Mesenchymal stem cell (in vitro differentiated cells and primary cell): ENCODE results near the gene CYP11A1.

ENCODE experiments used
- DNase-seq: peaks from one replicate; pipeline ENCODE4 v3.0.0-alpha.2; 2013
- H2AFZ ChIP-seq: one replicate; pipeline ENCODE4 v1.6.1; 2013; ENCODE audit warnings: low read depth, mild to moderate bottlenecking, control low read depth, inconsistent platforms, low read length, moderate library complexity
- H2AK5ac ChIP-seq: 2 replicates; pipeline ENCODE4 v1.6.1; 2013; ENCODE audit warnings: low read length, moderate library complexity, mild to moderate bottlenecking, inconsistent platforms; ENCODE audit not compliant: severe bottlenecking
- H2BK120ac ChIP-seq: one replicate; pipeline ENCODE4 v1.6.1; 2013; ENCODE audit warnings: low read depth, mild to moderate bottlenecking, inconsistent platforms, low read length, moderate library complexity
- H2BK12ac ChIP-seq, 2 experiments: one replicate each; pipeline ENCODE4 v1.6.1; 2013; ENCODE audit warnings: inconsistent platforms in 2 of 2, low read length in 2 of 2, mild to moderate bottlenecking in 2 of 2, moderate library complexity in 2 of 2, control low read depth in 1 of 2
- H2BK15ac ChIP-seq: one replicate; pipeline ENCODE4 v1.6.1; 2013; ENCODE audit warnings: mild to moderate bottlenecking, low read depth, inconsistent platforms; ENCODE audit not compliant: poor library complexity, severe bottlenecking
- H2BK5ac ChIP-seq: 2 replicates; pipeline ENCODE4 v1.6.1; 2013; ENCODE audit warnings: low read depth, mild to moderate bottlenecking, low read length, control low read depth, inconsistent platforms; ENCODE audit not compliant: poor library complexity, severe bottlenecking
- H3K14ac ChIP-seq, 2 experiments: one replicate each; pipeline ENCODE4 v1.6.1; 2013; ENCODE audit warnings: inconsistent platforms in 2 of 2, low read length in 2 of 2, control low read depth in 1 of 2, mild to moderate bottlenecking in 1 of 2, moderate library complexity in 1 of 2
- H3K18ac ChIP-seq, 2 experiments: one replicate each; pipeline ENCODE4 v1.6.1; 2013; ENCODE audit warnings: inconsistent platforms in 2 of 2, low read length in 2 of 2, control low read depth in 1 of 2, low read depth in 1 of 2, mild to moderate bottlenecking in 1 of 2
- H3K23ac ChIP-seq, 2 experiments: one replicate each; pipeline ENCODE4 v1.6.1; 2013; ENCODE audit warnings: inconsistent platforms in 2 of 2, low read length in 2 of 2, mild to moderate bottlenecking in 2 of 2, moderate library complexity in 2 of 2, control low read depth in 1 of 2
- H3K27ac ChIP-seq: 2 replicates; pipeline ENCODE4 v1.5.1; 2013; ENCODE audit warnings: mild to moderate bottlenecking, moderate library complexity, low read length, control low read depth, inconsistent platforms; ENCODE audit not compliant: poor library complexity, severe bottlenecking
- H3K27me3 ChIP-seq, 2 experiments: 2 replicates each; pipeline versions ENCODE4 v1.6.1 to v1.7.0; 2013; ENCODE audit warnings: low read length in 2 of 2, mild to moderate bottlenecking in 2 of 2, moderate library complexity in 2 of 2, control low read depth in 1 of 2, inconsistent platforms in 1 of 2; ENCODE audit not compliant: control insufficient read depth in 1 of 2, insufficient read depth in 1 of 2
- H3K36me3 ChIP-seq, 2 experiments: 2 replicates each; pipeline versions ENCODE4 v1.6.1 to v1.7.0; 2013; ENCODE audit warnings: low read length in 2 of 2, control low read depth in 1 of 2, inconsistent platforms in 1 of 2, low read depth in 1 of 2, mild to moderate bottlenecking in 1 of 2; ENCODE audit not compliant: insufficient read depth in 2 of 2, control insufficient read depth in 1 of 2
- H3K4ac ChIP-seq, 2 experiments: one replicate each; pipeline ENCODE4 v1.6.1; 2013; ENCODE audit warnings: inconsistent platforms in 2 of 2, low read length in 2 of 2, mild to moderate bottlenecking in 2 of 2, moderate library complexity in 2 of 2, control low read depth in 1 of 2, low read depth in 1 of 2
- H3K4me1 ChIP-seq: 2 replicates; pipeline ENCODE4 v1.6.1; 2013; ENCODE audit warnings: low read depth, low read length, control low read depth; ENCODE audit not compliant: control insufficient read depth, insufficient read depth
- H3K4me2 ChIP-seq: 2 replicates; pipeline ENCODE4 v1.6.1; 2013; ENCODE audit warnings: low read length, mild to moderate bottlenecking, inconsistent platforms; ENCODE audit not compliant: poor library complexity, severe bottlenecking
- H3K4me3 ChIP-seq, 2 experiments: 2 replicates each; pipeline versions ENCODE4 v1.5.1 to v1.7.0; 2013; ENCODE audit warnings: low read length in 2 of 2, mild to moderate bottlenecking in 2 of 2, control low read depth in 1 of 2, low read depth in 1 of 2; ENCODE audit not compliant: insufficient read depth in 1 of 2
- H3K79me1 ChIP-seq: replicated peaks from 2 replicates; pipeline ENCODE4 v1.6.1; 2013; ENCODE audit warnings: mild to moderate bottlenecking, control low read depth, low read length, inconsistent platforms; ENCODE audit not compliant: poor library complexity, severe bottlenecking
- H3K9ac ChIP-seq: 2 replicates; pipeline ENCODE4 v1.7.0; 2013; ENCODE audit warnings: mild to moderate bottlenecking, low read length, moderate library complexity
- H3K9me3 ChIP-seq: 2 replicates; pipeline ENCODE4 v1.7.0; 2013; ENCODE audit warnings: mild to moderate bottlenecking, low read length; ENCODE audit not compliant: control insufficient read depth
- H4K8ac ChIP-seq: one replicate; pipeline ENCODE4 v1.6.1; 2013; ENCODE audit warnings: inconsistent platforms, mild to moderate bottlenecking, low read length, moderate library complexity
- H4K91ac ChIP-seq: one replicate; pipeline ENCODE4 v1.6.1; 2013; ENCODE audit warnings: mild to moderate bottlenecking, low read length, inconsistent platforms
- whole genome bisulfite sequencing: methylation state at CpG from one replicate; pipeline ENCODE4 v1.1.7; 2013; ENCODE audit warnings: mixed read lengths; 5-methylcytosine and 5-hydroxymethylcytosine counted together

The CYP11A1 gene

GRCh38 chr15:74350295-74351275 lies 16.9 kb downstream of the CYP11A1 start:
- no peak overlapping the region for H4K8ac ChIP-seq
- no peak overlapping the region for H3K4me3 ChIP-seq
- no peak overlapping the region for H3K4ac ChIP-seq
- no peak overlapping the region for H3K4me2 ChIP-seq
- no peak overlapping the region for H3K23ac ChIP-seq
- H3K27ac ChIP-seq = no peak overlapping the region
- no peak overlapping the region for H2BK5ac ChIP-seq
- no peak overlapping the region for H3K18ac ChIP-seq
- no peaks in the 10 kb centered on the region for H3K9me3 ChIP-seq
- H2AFZ ChIP-seq = no peak overlapping the region
- no peak overlapping the region for H2AK5ac ChIP-seq
- H3K9ac ChIP-seq = no peak overlapping the region
- H2BK15ac ChIP-seq = no peak overlapping the region
- peaks cover 5 to 6% of the 10 kb centered on the region in 2 experiments for H3K27me3 ChIP-seq
- no peak overlapping the region for H4K91ac ChIP-seq
- H3K79me1 ChIP-seq = no peaks in the 10 kb centered on the region
- 60% methylated on average over 14 of the region's 14 CpGs for WGBS
- H2BK120ac ChIP-seq = no peak overlapping the region
- no peak for DNase-seq
- no peak overlapping the region for H3K14ac ChIP-seq
- no peak overlapping the region for H2BK12ac ChIP-seq
- no peaks in the 10 kb centered on the region for H3K4me1 ChIP-seq
- H3K36me3 ChIP-seq = no peaks in the 10 kb centered on the region

- H2BK12ac ChIP-seq = no peak overlapping the region
- no peak overlapping the region for H2BK5ac ChIP-seq
- no peak overlapping the region for H3K4me2 ChIP-seq
- no peaks in the 10 kb centered on the region for H3K79me1 ChIP-seq
- H2BK15ac ChIP-seq = no peak overlapping the region
- no peak overlapping the region for H3K4ac ChIP-seq
- 100% methylated on average over 1 of the region's 3 CpGs for WGBS
- no peak overlapping the region for H2AFZ ChIP-seq
- H3K14ac ChIP-seq = no peak overlapping the region
- H3K9me3 ChIP-seq = no peaks in the 10 kb centered on the region
- no peak overlapping the region for H3K18ac ChIP-seq
- no peak for DNase-seq
- H3K4me3 ChIP-seq = no peak overlapping the region
- no peak overlapping the region for H2BK120ac ChIP-seq
- no peak overlapping the region for H4K8ac ChIP-seq
- H4K91ac ChIP-seq = no peak overlapping the region
- H3K23ac ChIP-seq = no peak overlapping the region
- H3K9ac ChIP-seq = no peak overlapping the region
- no peak overlapping the region for H3K27ac ChIP-seq
- H3K4me1 ChIP-seq = peaks cover 8% of the 10 kb centered on the region
- no peaks in the 10 kb centered on the region for H3K36me3 ChIP-seq
- no peak overlapping the region for H2AK5ac ChIP-seq
- H3K27me3 ChIP-seq = peaks cover 0 to 4% of the 10 kb centered on the region in 2 experiments
These were observed 18.1 kb downstream of the CYP11A1 start for GRCh38 chr15:74349241-74349778.

- H2BK15ac ChIP-seq = no peak overlapping the region
- H3K18ac ChIP-seq = no peak overlapping the region
- no peaks in the 10 kb centered on the region for H3K9me3 ChIP-seq
- no peaks in the 10 kb centered on the region for H3K36me3 ChIP-seq
- peaks cover 8% of the 10 kb centered on the region for H3K4me1 ChIP-seq
- no peak overlapping the region for H2AK5ac ChIP-seq
- no peak overlapping the region for H3K27ac ChIP-seq
- no peak overlapping the region for H2AFZ ChIP-seq
- H3K4ac ChIP-seq = no peak overlapping the region
- H2BK12ac ChIP-seq = no peak overlapping the region
- no peak overlapping the region for H3K4me3 ChIP-seq
- no peak overlapping the region for H4K91ac ChIP-seq
- H3K4me2 ChIP-seq = no peak overlapping the region
- H3K14ac ChIP-seq = no peak overlapping the region
- no peak overlapping the region for H4K8ac ChIP-seq
- no peak overlapping the region for H2BK120ac ChIP-seq
- peaks cover 0 to 4% of the 10 kb centered on the region in 2 experiments for H3K27me3 ChIP-seq
- 88% methylated on average over 10 of the region's 13 CpGs for WGBS
- H3K9ac ChIP-seq = no peak overlapping the region
- no peak overlapping the region for H3K23ac ChIP-seq
- no peak overlapping the region for H2BK5ac ChIP-seq
- no peaks in the 10 kb centered on the region for H3K79me1 ChIP-seq
- DNase-seq = no peak
These were observed 19.6 kb downstream of the CYP11A1 start for GRCh38 chr15:74347757-74348250.

- peak overlapping the region; percentile 27 for H2BK120ac ChIP-seq
- no peak overlapping the region for H3K4me3 ChIP-seq
- no peaks in the 10 kb centered on the region for H3K27me3 ChIP-seq
- peak; percentile 47 for DNase-seq
- H2AK5ac ChIP-seq = no peak overlapping the region
- H3K9me3 ChIP-seq = no peaks in the 10 kb centered on the region
- H3K79me1 ChIP-seq = no peaks in the 10 kb centered on the region
- 76% methylated on average over 10 of the region's 10 CpGs for WGBS
- H4K8ac ChIP-seq = no peak overlapping the region
- H2BK12ac ChIP-seq = peak overlapping the region in 1 of 2 experiments; percentile 9
- H3K9ac ChIP-seq = no peak overlapping the region
- no peak overlapping the region for H3K14ac ChIP-seq
- no peak overlapping the region for H2BK15ac ChIP-seq
- H4K91ac ChIP-seq = no peak overlapping the region
- H3K23ac ChIP-seq = no peak overlapping the region
- H3K4me1 ChIP-seq = peaks cover 8% of the 10 kb centered on the region
- H3K36me3 ChIP-seq = no peaks in the 10 kb centered on the region
- no peak overlapping the region for H2AFZ ChIP-seq
- no peak overlapping the region for H3K4ac ChIP-seq
- no peak overlapping the region for H3K18ac ChIP-seq
- no peak overlapping the region for H3K4me2 ChIP-seq
- H3K27ac ChIP-seq = no peak overlapping the region
- no peak overlapping the region for H2BK5ac ChIP-seq
These were observed 22.4 kb downstream of the CYP11A1 start for GRCh38 chr15:74345051-74345450.
